Esophagus muscularis mucosa (tissue), 4 donors: ENCODE results near the gene ABR.

ENCODE experiments used
- CTCF ChIP-seq, 3 experiments: fragments of 200-600 bp in 2 of 3; fragments of 450-650 bp in 1 of 3; sonication (generic) in 2 of 3; IDR thresholded peaks; one replicate each; pipeline ENCODE4 v1.5.1; 2017 to 2019; ENCODE audit warnings: antibody characterized with exemption in 3 of 3, mild to moderate bottlenecking in 2 of 3, moderate library complexity in 1 of 3
- EP300 ChIP-seq: sonication (generic); formaldehyde crosslinking; IDR thresholded peaks from one replicate; pipeline ENCODE4 v1.6.1; 2017; ENCODE audit warnings: antibody characterized with exemption
- POLR2A ChIP-seq: fragments of 450-650 bp; IDR thresholded peaks from one replicate; pipeline ENCODE4 v1.6.1; 2017; ENCODE audit warnings: antibody characterized with exemption, moderate library complexity, mild to moderate bottlenecking, low read depth
- POLR2AphosphoS5 ChIP-seq, 2 donors: sonication (generic); formaldehyde crosslinking; IDR thresholded peaks; one replicate each; pipeline ENCODE4 v1.6.1; 2017; ENCODE audit warnings: antibody characterized with exemption in 2 of 2

- TF ChIP-seq CTCF (IDR thresholded peaks at IDR 0.05) (no peak), POLR2AphosphoS5 (IDR thresholded peaks at IDR 0.05) (no peak), POLR2A (no peak), EP300 (no peak)
These were observed 170.3 kb downstream of the ABR start for GRCh38 chr17:1009229-1010085.
